ENCODE results near the gene HSPA8. TPM values are rescaled to one million over a fixed set of nuclear protein-coding genes. Genes with fewer than 3 reads are reported as not detected.

HSPA8 gene
- total RNA-seq, 1 experiment from 2014 or later: 3,375 TPM

GRCh38 chr11:123046473-123047259, 15.3 kb downstream of the HSPA8 start:
- DNase-seq: no peak
- Histone ChIP-seq H3K4me3 (ENCODE audit: insufficient read depth, low read depth, low read length) (no peak overlapping the region), H3K27me3 (ENCODE audit: control insufficient read depth, insufficient read depth, low read length) (no peaks in the 10 kb centered on the region), H3K36me3 (replicated peaks; ENCODE audit: control insufficient read depth, insufficient read depth, low read length) (no peaks in the 10 kb centered on the region)

GRCh38 chr11:123045101-123045500, 16.8 kb downstream of the HSPA8 start:
- H3K36me3 ChIP-seq (replicated peaks; ENCODE audit: control insufficient read depth, insufficient read depth, low read length): no peaks in the 10 kb centered on the region
- no peak for DNase-seq
- H3K4me3 ChIP-seq (ENCODE audit: insufficient read depth, low read depth, low read length): no peak overlapping the region

GRCh38 chr11:123041185-123041584, 20.8 kb downstream of the HSPA8 start:
- Histone ChIP-seq H3K27me3 (ENCODE audit: control insufficient read depth, insufficient read depth, low read length) (no peaks in the 10 kb centered on the region), H3K4me3 (ENCODE audit: insufficient read depth, low read depth, low read length) (no peak overlapping the region), H3K36me3 (replicated peaks; ENCODE audit: control insufficient read depth, insufficient read depth, low read length) (no peaks in the 10 kb centered on the region)
- DNase-seq: no peak

More at GRCh38 chr11:123045101-123045500, 16.8 kb downstream of the HSPA8 start:
- no peaks in the 10 kb centered on the region for H3K27me3 ChIP-seq (ENCODE audit: control insufficient read depth, insufficient read depth, low read length)

- no peak for DNase-seq
- Histone ChIP-seq H3K27me3 (ENCODE audit: control insufficient read depth, insufficient read depth, low read length) (no peaks in the 10 kb centered on the region), H3K36me3 (replicated peaks; ENCODE audit: control insufficient read depth, insufficient read depth, low read length) (no peaks in the 10 kb centered on the region), H3K4me3 (ENCODE audit: insufficient read depth, low read depth, low read length) (no peak overlapping the region)
Measured at GRCh38 chr11:123040111-123040432, 21.9 kb downstream of the HSPA8 start.

- no peak overlapping the region for H3K4me3 ChIP-seq (ENCODE audit: insufficient read depth, low read depth, low read length)
- H3K36me3 ChIP-seq (replicated peaks; ENCODE audit: control insufficient read depth, insufficient read depth, low read length): no peaks in the 10 kb centered on the region
- DNase-seq: no peak
- H3K27me3 ChIP-seq (ENCODE audit: control insufficient read depth, insufficient read depth, low read length): no peaks in the 10 kb centered on the region
Measured at GRCh38 chr11:123035831-123036230, 26.1 kb downstream of the HSPA8 start.

GRCh38 chr11:123034597-123034996, 27.3 kb downstream of the HSPA8 start:
- no peak for DNase-seq
- no peaks in the 10 kb centered on the region for H3K36me3 ChIP-seq (replicated peaks; ENCODE audit: control insufficient read depth, insufficient read depth, low read length)
- no peak overlapping the region for H3K4me3 ChIP-seq (ENCODE audit: insufficient read depth, low read depth, low read length)
- H3K27me3 ChIP-seq (ENCODE audit: control insufficient read depth, insufficient read depth, low read length): no peaks in the 10 kb centered on the region

GRCh38 chr11:123033895-123034294, 28.0 kb downstream of the HSPA8 start:
- no peaks in the 10 kb centered on the region for H3K36me3 ChIP-seq (replicated peaks; ENCODE audit: control insufficient read depth, insufficient read depth, low read length)
- no peak overlapping the region for H3K4me3 ChIP-seq (ENCODE audit: insufficient read depth, low read depth, low read length)
- no peaks in the 10 kb centered on the region for H3K27me3 ChIP-seq (ENCODE audit: control insufficient read depth, insufficient read depth, low read length)
- DNase-seq: peak; percentile 59

- Histone ChIP-seq H3K4me3 (ENCODE audit: insufficient read depth, low read depth, low read length) (no peak overlapping the region), H3K27me3 (ENCODE audit: control insufficient read depth, insufficient read depth, low read length) (no peaks in the 10 kb centered on the region), H3K36me3 (replicated peaks; ENCODE audit: control insufficient read depth, insufficient read depth, low read length) (no peaks in the 10 kb centered on the region)
- peak; percentile 52 for DNase-seq
Measured at GRCh38 chr11:123030517-123030916, 31.4 kb downstream of the HSPA8 start.

- H3K4me3 ChIP-seq (ENCODE audit: insufficient read depth, low read depth, low read length): no peak overlapping the region
- DNase-seq: peak; percentile 81
- H3K27me3 ChIP-seq (ENCODE audit: control insufficient read depth, insufficient read depth, low read length): no peaks in the 10 kb centered on the region; the same call in 1 of the 2 replicates
- H3K36me3 ChIP-seq (replicated peaks; ENCODE audit: control insufficient read depth, insufficient read depth, low read length): no peaks in the 10 kb centered on the region
Measured at GRCh38 chr11:123020968-123021367, 41.0 kb downstream of the HSPA8 start.

GRCh38 chr11:123018702-123019101, 43.2 kb downstream of the HSPA8 start:
- Histone ChIP-seq H3K4me3 (ENCODE audit: insufficient read depth, low read depth, low read length) (no peak overlapping the region), H3K36me3 (replicated peaks; ENCODE audit: control insufficient read depth, insufficient read depth, low read length) (no peaks in the 10 kb centered on the region), H3K27me3 (ENCODE audit: control insufficient read depth, insufficient read depth, low read length) (no peaks in the 10 kb centered on the region; the same call in 1 of the 2 replicates)
- DNase-seq: no peak

- Histone ChIP-seq H3K27me3 (ENCODE audit: control insufficient read depth, insufficient read depth, low read length) (no peaks in the 10 kb centered on the region), H3K36me3 (replicated peaks; ENCODE audit: control insufficient read depth, insufficient read depth, low read length) (no peaks in the 10 kb centered on the region), H3K4me3 (ENCODE audit: insufficient read depth, low read depth, low read length) (no peak overlapping the region)
- no peak for DNase-seq
Measured at GRCh38 chr11:123011510-123011909, 50.4 kb downstream of the HSPA8 start.

Other genes with a start within 250 kb of the HSPA8 start
- 0.07 and 0.18 TPM in 2 replicates for gene CRTAM, start 223.6 kb downstream of the HSPA8 start, total RNA-seq (2014; rRNA removed; shearing (Covaris generic))
- gene JHY, start 179.4 kb downstream of the HSPA8 start, total RNA-seq (2014; rRNA removed; shearing (Covaris generic)): 1.4 and 2.4 TPM in 2 replicates
- gene BSX, start 80.3 kb downstream of the HSPA8 start, total RNA-seq (2014; rRNA removed; shearing (Covaris generic)): not detected in 2 replicates
- gene CLMP, start 133.1 kb upstream of the HSPA8 start, total RNA-seq (2014; rRNA removed; shearing (Covaris generic)): 17.6 and 24.3 TPM in 2 replicates

Data from H7 (cell line).